HG02798 (cell line): ENCODE data around the gene UBE2S.

Source experiments
- ATAC-seq: cut with Tn5 transposase; IDR thresholded peaks from one replicate; pipeline ENCODE4 v1.9.1; 2021; ENCODE audit warnings: mild to moderate bottlenecking; ENCODE audit not compliant: unreplicated experiment, poor library complexity

Gene UBE2S

GRCh38 chr19:55366790-55367189, 40.8 kb downstream of the UBE2S start:
- ATAC-seq, result no peak

- ATAC-seq, result no peak
These were observed 41.6 kb downstream of the UBE2S start for GRCh38 chr19:55365964-55366363.

- no peak for ATAC-seq
These were observed 42.3 kb downstream of the UBE2S start for GRCh38 chr19:55365245-55365644.

GRCh38 chr19:55362990-55363716, 44.4 kb downstream of the UBE2S start, which contains the start of gene GARIN5B:
GARIN5B (minus strand) TSS chr19:55363260; CDS start chr19:55363066, 194 bp downstream.
- no peak for ATAC-seq

- no peak for ATAC-seq
These were observed 45.2 kb downstream of the UBE2S start for GRCh38 chr19:55362174-55362989.

GRCh38 chr19:55360902-55361301, 46.7 kb downstream of the UBE2S start:
- no peak for ATAC-seq

- no peak for ATAC-seq
These were observed 48.4 kb downstream of the UBE2S start for GRCh38 chr19:55358943-55359908.

GRCh38 chr19:55358493-55358892, 49.1 kb downstream of the UBE2S start:
- no peak for ATAC-seq

- ATAC-seq, result no peak
These were observed 52.3 kb downstream of the UBE2S start for GRCh38 chr19:55355213-55355821.

- ATAC-seq, result no peak
These were observed 52.8 kb downstream of the UBE2S start, which contains the start of gene COX6B2 for GRCh38 chr19:55354698-55355212. COX6B2 (minus strand) TSS chr19:55354719; CDS start chr19:55354521, 198 bp downstream.

- ATAC-seq, result no peak
These were observed 53.5 kb downstream of the UBE2S start for GRCh38 chr19:55353803-55354697.

GRCh38 chr19:55353356-55353802, 54.2 kb downstream of the UBE2S start:
- no peak for ATAC-seq

GRCh38 chr19:55352549-55353145, 54.9 kb downstream of the UBE2S start:
- no peak for ATAC-seq

- ATAC-seq, result no peak
These were observed 55.5 kb downstream of the UBE2S start for GRCh38 chr19:55352040-55352439.

- ATAC-seq, result no peak
These were observed 56.8 kb downstream of the UBE2S start for GRCh38 chr19:55350620-55351315.
